Astrocyte (in vitro differentiated cells and primary cell): Measurements from ENCODE around the gene BBX. TPM values are rescaled to one million over a fixed set of nuclear protein-coding genes. Genes with fewer than 3 reads are reported as not detected.

ENCODE experiments used
- DNase-seq: peaks from one replicate; pipeline ENCODE4 v3.0.0-alpha.2; 2010; ENCODE audit warnings: low read depth
- FAIRE-seq: peaks from 2 replicates; lab custom pipeline; 2011; peaks lifted over from hg19 to GRCh38; lab: Jason Lieb, UNC
- H2AFZ ChIP-seq: 2 replicates; pipeline ENCODE4 v1.6.0; 2012; ENCODE audit warnings: low read depth, low read length, inconsistent platforms
- H3K27ac ChIP-seq: 2 replicates; pipeline ENCODE4 v1.5.1; 2011; ENCODE audit warnings: low read depth, low read length, inconsistent platforms
- H3K27me3 ChIP-seq: 2 replicates; pipeline ENCODE4 v1.6.0; 2011; ENCODE audit warnings: low read length, inconsistent platforms; ENCODE audit not compliant: insufficient read depth
- H3K36me3 ChIP-seq: 2 replicates; pipeline ENCODE4 v1.5.1; 2011; ENCODE audit warnings: low read length, inconsistent platforms; ENCODE audit not compliant: insufficient read depth
- H3K4me1 ChIP-seq: 2 replicates; pipeline ENCODE4 v1.5.1; 2011; ENCODE audit warnings: low read length, inconsistent platforms; ENCODE audit not compliant: insufficient read depth
- H3K4me2 ChIP-seq: 2 replicates; pipeline ENCODE4 v1.6.0; 2012; ENCODE audit warnings: low read length, inconsistent platforms
- H3K4me3 ChIP-seq: 2 replicates; pipeline ENCODE4 v1.5.1; 2011; ENCODE audit warnings: low read depth, mild to moderate bottlenecking, low read length, inconsistent platforms; ENCODE audit not compliant: insufficient read depth
- H3K79me2 ChIP-seq: 2 replicates; pipeline ENCODE4 v1.6.0; 2012; ENCODE audit warnings: mild to moderate bottlenecking, low read length, inconsistent platforms; ENCODE audit not compliant: insufficient read depth
- H3K9ac ChIP-seq: 2 replicates; pipeline ENCODE4 v1.6.0; 2012; ENCODE audit warnings: mild to moderate bottlenecking, low read length, inconsistent platforms
- H3K9me3 ChIP-seq: 2 replicates; pipeline ENCODE4 v1.5.1; 2012; ENCODE audit warnings: low read depth, mild to moderate bottlenecking, low read length, inconsistent platforms; ENCODE audit not compliant: insufficient read depth
- H4K20me1 ChIP-seq: 2 replicates; pipeline ENCODE4 v1.6.0; 2012; ENCODE audit warnings: low read length, inconsistent platforms; ENCODE audit not compliant: insufficient read depth
- H3K27ac Mint-ChIP-seq: one replicate; pipeline ENCODE4 v1.8.0; 2021; ENCODE audit warnings: mild to moderate bottlenecking, mixed read lengths; ENCODE audit not compliant: unreplicated experiment
- H3K27me3 Mint-ChIP-seq: one replicate; pipeline ENCODE4 v1.8.0; 2021; ENCODE audit warnings: low read depth, mixed read lengths; ENCODE audit not compliant: unreplicated experiment
- H3K36me3 Mint-ChIP-seq: one replicate; pipeline ENCODE4 v1.8.0; 2021; ENCODE audit warnings: low read depth, mixed read lengths; ENCODE audit not compliant: unreplicated experiment
- H3K4me1 Mint-ChIP-seq: one replicate; pipeline ENCODE4 v1.8.0; 2021; ENCODE audit warnings: low read depth, mixed read lengths; ENCODE audit not compliant: unreplicated experiment
- H3K4me3 Mint-ChIP-seq: one replicate; pipeline ENCODE4 v1.8.0; 2021; ENCODE audit warnings: mild to moderate bottlenecking, moderate library complexity, mixed read lengths; ENCODE audit not compliant: unreplicated experiment
- H3K9me3 Mint-ChIP-seq: one replicate; pipeline ENCODE4 v1.8.0; 2021; ENCODE audit warnings: mild to moderate bottlenecking, mixed read lengths; ENCODE audit not compliant: unreplicated experiment
- CTCF ChIP-seq: IDR thresholded peaks from 2 replicates; pipeline ENCODE4 v1.5.1; 2011; ENCODE audit warnings: low read depth, mild to moderate bottlenecking, inconsistent platforms, low read length, moderate library complexity; ENCODE audit not compliant: insufficient read depth
- EZH2 ChIP-seq: IDR thresholded peaks from 2 replicates; pipeline ENCODE4 v1.6.1; 2012; ENCODE audit warnings: mild to moderate bottlenecking, low read length, inconsistent platforms; ENCODE audit not compliant: insufficient read depth
- total RNA-seq: library from RNA; stranded (reverse); gene quantifications from 2 replicates; pipeline ENCODE4 v1.2.1, GENCODE V29; 2021

The BBX gene
- total RNA-seq, 1 donor from 2014 or later, result 91.6 TPM

- H3K4me2 ChIP-seq, result no peak overlapping the region
- no peaks in the 10 kb centered on the region for H3K9me3 ChIP-seq
- DNase-seq (no peak), FAIRE-seq (no peak)
- no peaks in the 10 kb centered on the region for H3K4me1 ChIP-seq
- H3K79me2 ChIP-seq, result no peaks in the 10 kb centered on the region
- H3K27ac ChIP-seq, result no peak overlapping the region
- Mint-ChIP-seq H3K27me3 (peaks cover 5% of the 10 kb centered on the region), H3K4me3 (no peak overlapping the region), H3K27ac (no peak overlapping the region), H3K9me3 (peaks cover 4% of the 10 kb centered on the region), H3K36me3 (no peaks in the 10 kb centered on the region), H3K4me1 (no peaks in the 10 kb centered on the region)
- no peak overlapping the region for H2AFZ ChIP-seq
- no peak overlapping the region for H3K9ac ChIP-seq
- H3K4me3 ChIP-seq, result no peak overlapping the region
- H3K36me3 ChIP-seq, result no peaks in the 10 kb centered on the region
- H3K27me3 ChIP-seq, result peaks cover 2% of the 10 kb centered on the region
- TF ChIP-seq EZH2, result no peak
- no peak for TF ChIP-seq CTCF
- no peaks in the 10 kb centered on the region for H4K20me1 ChIP-seq
Measured at GRCh38 chr3:107854733-107855132, 332.0 kb downstream of the BBX start.

GRCh38 chr3:107855710-107856109 lies 332.9 kb downstream of the BBX start:
- Histone ChIP-seq H3K36me3 (no peaks in the 10 kb centered on the region), H3K27ac (no peak overlapping the region), H3K9me3 (no peaks in the 10 kb centered on the region), H3K4me3 (no peak overlapping the region), H3K4me1 (no peaks in the 10 kb centered on the region), H4K20me1 (no peaks in the 10 kb centered on the region), H3K4me2 (no peak overlapping the region), H3K79me2 (no peaks in the 10 kb centered on the region), H3K27me3 (no peaks in the 10 kb centered on the region), H3K9ac (no peak overlapping the region), H2AFZ (no peak overlapping the region)
- Mint-ChIP-seq H3K4me1 (no peaks in the 10 kb centered on the region), H3K27ac (no peak overlapping the region), H3K4me3 (no peak overlapping the region), H3K36me3 (no peaks in the 10 kb centered on the region), H3K27me3 (peaks cover 5% of the 10 kb centered on the region), H3K9me3 (peaks cover 3% of the 10 kb centered on the region)
- TF ChIP-seq CTCF (peak; percentile 23), EZH2 (no peak)
- FAIRE-seq (no peak), DNase-seq (peak; percentile 4)

- Mint-ChIP-seq H3K4me3 (no peak overlapping the region), H3K36me3 (no peaks in the 10 kb centered on the region), H3K27ac (no peak overlapping the region), H3K4me1 (no peaks in the 10 kb centered on the region), H3K27me3 (peaks cover 9% of the 10 kb centered on the region), H3K9me3 (no peaks in the 10 kb centered on the region)
- TF ChIP-seq CTCF (no peak), EZH2 (no peak)
- H3K4me1 ChIP-seq, result no peaks in the 10 kb centered on the region
- no peak overlapping the region for H3K4me3 ChIP-seq
- H2AFZ ChIP-seq, result no peak overlapping the region
- H3K27ac ChIP-seq, result no peak overlapping the region
- H3K4me2 ChIP-seq, result no peak overlapping the region
- no peaks in the 10 kb centered on the region for H4K20me1 ChIP-seq
- no peaks in the 10 kb centered on the region for H3K9me3 ChIP-seq
- H3K9ac ChIP-seq, result no peak overlapping the region
- no peaks in the 10 kb centered on the region for H3K79me2 ChIP-seq
- FAIRE-seq (no peak), DNase-seq (no peak)
- no peaks in the 10 kb centered on the region for H3K36me3 ChIP-seq
- no peaks in the 10 kb centered on the region for H3K27me3 ChIP-seq
Measured at GRCh38 chr3:107857854-107858253, 335.1 kb downstream of the BBX start.
